Measurements from ENCODE around the gene CPNE1. TPM values are rescaled to one million over a fixed set of nuclear protein-coding genes. Genes with fewer than 3 reads are reported as not detected.

The CPNE1 gene
- total RNA-seq, 1 experiment from 2014 or later: 333 TPM

DNA sequence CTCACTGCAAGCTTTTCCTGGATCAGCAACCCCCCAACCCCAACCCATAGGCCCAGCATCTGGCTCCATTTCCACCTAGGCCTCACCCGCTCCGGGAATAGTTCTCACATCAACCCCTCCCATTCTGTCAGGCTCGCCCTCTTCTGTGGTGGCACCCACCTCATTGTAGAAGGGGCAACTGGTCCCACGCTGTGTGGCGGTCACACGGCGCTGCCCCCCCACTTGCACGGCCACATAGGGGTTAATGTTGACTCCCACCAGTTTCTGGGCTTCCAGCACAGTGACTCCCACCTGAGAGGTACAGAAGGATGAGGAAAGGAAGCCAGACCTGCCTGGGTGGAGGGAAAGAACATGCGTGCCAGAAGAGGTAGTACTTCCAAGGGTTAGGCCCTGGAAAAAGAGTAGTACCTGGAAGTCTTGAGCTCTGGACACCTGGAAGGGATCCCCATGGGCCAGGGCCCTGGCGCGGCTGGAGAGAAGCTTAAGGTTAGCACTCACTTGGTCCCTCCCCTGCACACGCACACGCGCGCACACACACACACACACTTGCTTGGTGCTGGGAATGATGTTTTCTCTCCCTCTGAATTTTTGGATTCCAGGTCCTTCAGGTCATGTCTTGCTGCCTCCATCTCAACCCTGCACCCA lies 61.7 kb downstream of the CPNE1 start:
- ChIA-PET RAD21 (ENCODE audit: low non-redundant PET in 1 of 2, low total read pairs in 2 of 2, uncharacterized antibody in 2 of 2, unreplicated experiment in 2 of 2) (no interaction called here), POLR2A (interaction anchor here (0.6 kb wide), 1 partner anchor 16 kb away, joined by 3 read pairs; no protein-coding TSS in a partner anchor), CTCF (no interaction called here)
- Histone ChIP-seq H3K27ac (ENCODE audit: low read depth, low read length) (no peak overlapping the region), H4K20me1 (ENCODE audit: insufficient read depth) (no peaks in the 10 kb centered on the region), H3K9me3 (ENCODE audit: control insufficient read depth in 1 of 2, insufficient read depth in 1 of 2, low read depth in 1 of 2, low read length in 2 of 2) (no peaks in the 10 kb centered on the region), H3K9ac (ENCODE audit: low read length) (no peak overlapping the region), H3K4me3 (replicated peaks in 1 of 2; ENCODE audit: low read depth in 1 of 2, low read length in 2 of 2) (no peak overlapping the region), H3K79me2 (ENCODE audit: insufficient read depth, low read length) (no peaks in the 10 kb centered on the region), H3K27me3 (ENCODE audit: insufficient read depth, low read length) (no peaks in the 10 kb centered on the region), H3K9me2 (ENCODE audit: insufficient read depth) (no peaks in the 10 kb centered on the region), H3K36me3 (ENCODE audit: control insufficient read depth in 1 of 2, insufficient read depth in 2 of 2, low read length in 2 of 2) (no peaks in the 10 kb centered on the region), H3K4me1 (ENCODE audit: control insufficient read depth in 1 of 2, insufficient read depth in 2 of 2, low read length in 2 of 2) (peaks cover 14 to 20% of the 10 kb centered on the region in 2 experiments), H2AFZ (ENCODE audit: low read depth, low read length, poor library complexity, severe bottlenecking) (no peak overlapping the region), H3K4me2 (ENCODE audit: low read length) (no peak overlapping the region)
- ATAC-seq: no peak
- BruUV-seq (replicated peaks): no TSS peak
- DNase-seq (ENCODE audit: low read depth, low spot score): no peak
- TF ChIP-seq ZNF274 (IDR thresholded peaks at IDR 0.05; ENCODE audit: low read depth, low read length): no peak
- TF ChIP-seq POLR2AphosphoS5 (IDR thresholded peaks at IDR 0.05; ENCODE audit: low read depth, low read length): no peak
- no peak for TF ChIP-seq CEBPB (IDR thresholded peaks at IDR 0.05; ENCODE audit: low read depth)
- TF ChIP-seq, protein P1, sequence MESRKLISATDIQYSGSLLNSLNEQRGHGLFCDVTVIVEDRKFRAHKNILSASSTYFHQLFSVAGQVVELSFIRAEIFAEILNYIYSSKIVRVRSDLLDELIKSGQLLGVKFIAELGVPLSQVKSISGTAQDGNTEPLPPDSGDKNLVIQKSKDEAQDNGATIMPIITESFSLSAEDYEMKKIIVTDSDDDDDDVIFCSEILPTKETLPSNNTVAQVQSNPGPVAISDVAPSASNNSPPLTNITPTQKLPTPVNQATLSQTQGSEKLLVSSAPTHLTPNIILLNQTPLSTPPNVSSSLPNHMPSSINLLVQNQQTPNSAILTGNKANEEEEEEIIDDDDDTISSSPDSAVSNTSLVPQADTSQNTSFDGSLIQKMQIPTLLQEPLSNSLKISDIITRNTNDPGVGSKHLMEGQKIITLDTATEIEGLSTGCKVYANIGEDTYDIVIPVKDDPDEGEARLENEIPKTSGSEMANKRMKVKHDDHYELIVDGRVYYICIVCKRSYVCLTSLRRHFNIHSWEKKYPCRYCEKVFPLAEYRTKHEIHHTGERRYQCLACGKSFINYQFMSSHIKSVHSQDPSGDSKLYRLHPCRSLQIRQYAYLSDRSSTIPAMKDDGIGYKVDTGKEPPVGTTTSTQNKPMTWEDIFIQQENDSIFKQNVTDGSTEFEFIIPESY (IDR thresholded peaks at IDR 0.05; ENCODE audit: extremely low read depth, insufficient replicate concordance, low read length): no peak
- no peak for TF ChIP-seq TCF7L2 (IDR thresholded peaks at IDR 0.05; ENCODE audit: borderline replicate concordance, extremely low read depth, insufficient read depth, insufficient read length)
- intact Hi-C loops (cut with micrococcal nuclease): no loop called here

DNA sequence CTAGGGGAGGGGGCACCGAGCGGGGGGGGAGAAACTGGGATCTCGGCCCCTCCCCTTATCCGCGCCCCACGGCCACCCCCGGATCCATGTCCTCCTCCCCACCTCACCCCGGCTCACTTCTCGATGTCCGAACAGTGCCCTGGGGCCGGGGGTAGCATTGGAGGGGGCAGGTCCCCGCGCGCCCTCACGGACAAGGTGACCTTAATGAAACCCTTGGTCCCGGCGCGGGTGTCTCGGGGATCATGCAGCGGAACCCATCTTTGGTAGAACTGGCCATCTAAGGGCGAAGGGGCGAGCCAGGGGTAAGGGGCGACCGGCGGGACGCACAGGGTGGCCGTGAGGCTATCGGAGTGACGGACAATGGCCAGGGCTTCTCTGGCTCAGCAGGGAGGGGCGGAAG lies 62.7 kb downstream of the CPNE1 start:
- POLR2A ChIA-PET: no interaction called here
- CTCF ChIA-PET: no interaction called here
- no peaks in the 10 kb centered on the region for H3K79me2 ChIP-seq (ENCODE audit: insufficient read depth, low read length)
- H3K9ac ChIP-seq (ENCODE audit: low read length): no peak overlapping the region
- no peak overlapping the region for H3K4me3 ChIP-seq (replicated peaks in 1 of 2; ENCODE audit: low read depth in 1 of 2, low read length in 2 of 2)
- ATAC-seq: no peak
- H3K27ac ChIP-seq (ENCODE audit: low read depth, low read length): no peak overlapping the region
- H4K20me1 ChIP-seq (ENCODE audit: insufficient read depth): no peaks in the 10 kb centered on the region
- RAD21 ChIA-PET (ENCODE audit: low non-redundant PET in 1 of 2, low total read pairs in 2 of 2, uncharacterized antibody in 2 of 2, unreplicated experiment in 2 of 2): no interaction called here
- H3K27me3 ChIP-seq (ENCODE audit: insufficient read depth, low read length): no peaks in the 10 kb centered on the region
- peaks cover 4 to 10% of the 10 kb centered on the region in 2 experiments for H3K4me1 ChIP-seq (ENCODE audit: control insufficient read depth in 1 of 2, insufficient read depth in 2 of 2, low read length in 2 of 2)
- no peaks in the 10 kb centered on the region for H3K36me3 ChIP-seq (ENCODE audit: control insufficient read depth in 1 of 2, insufficient read depth in 2 of 2, low read length in 2 of 2)
- H3K9me2 ChIP-seq (ENCODE audit: insufficient read depth): no peaks in the 10 kb centered on the region
- intact Hi-C loops (cut with micrococcal nuclease): no loop called here
- H2AFZ ChIP-seq (ENCODE audit: low read depth, low read length, poor library complexity, severe bottlenecking): no peak overlapping the region
- no peaks in the 10 kb centered on the region for H3K9me3 ChIP-seq (ENCODE audit: control insufficient read depth in 1 of 2, insufficient read depth in 1 of 2, low read depth in 1 of 2, low read length in 2 of 2)
- TF ChIP-seq JUND (IDR thresholded peaks at IDR 0.05) (no peak), POLR2A (IDR thresholded peaks at IDR 0.05; ENCODE audit: borderline replicate concordance, extremely low read depth, insufficient read depth, insufficient read length) (no peak), ZNF274 (IDR thresholded peaks at IDR 0.05; ENCODE audit: low read depth, low read length) (no peak), SRF (IDR thresholded peaks at IDR 0.05; ENCODE audit: low read depth) (no peak), EZH2 (IDR thresholded peaks at IDR 0.05) (no peak), FOSL1 (IDR thresholded peaks at IDR 0.05; ENCODE audit: low read depth) (no peak)
- no TSS peak for BruUV-seq (replicated peaks)
- DNase-seq (ENCODE audit: low read depth, low spot score): no peak
- no peak overlapping the region for H3K4me2 ChIP-seq (ENCODE audit: low read length)

All from HCT116 (cell line).